Tibial nerve (tissue), 3 donors: ENCODE data around the gene GPC5.

Source experiments
- CTCF ChIP-seq, 5 experiments: fragments of 200-600 bp in 3 of 5; fragments of 450-650 bp in 2 of 5; sonication (generic) in 3 of 5; IDR thresholded peaks; one replicate each; pipeline ENCODE4 v1.5.1; 2016 to 2019; ENCODE audit warnings: antibody characterized with exemption in 5 of 5, mild to moderate bottlenecking in 3 of 5, moderate library complexity in 2 of 5
- POLR2A ChIP-seq, 2 donors: fragments of 450-650 bp; IDR thresholded peaks; one replicate each; pipeline ENCODE4 v1.6.1; 2017; ENCODE audit warnings: antibody characterized with exemption in 2 of 2, mild to moderate bottlenecking in 2 of 2, moderate library complexity in 2 of 2

GRCh38 chr13:91778123-91778522, 379.7 kb downstream of the GPC5 start:
- no peak for TF ChIP-seq POLR2A (IDR thresholded peaks at IDR 0.05)
- TF ChIP-seq CTCF (IDR thresholded peaks at IDR 0.05), result no peak
